HL-60 (cell line): ENCODE results near the gene THRB.

Source experiments
- POLR2AphosphoS5 ChIP-seq: IDR thresholded peaks from 2 replicates; pipeline ENCODE4 v1.6.1; 2012; ENCODE audit warnings: low read depth
- SPI1 ChIP-seq: IDR thresholded peaks from 2 replicates; pipeline ENCODE4 v1.6.1; 2012; ENCODE audit warnings: low read depth, mild to moderate bottlenecking, borderline replicate concordance
- TF ChIP-seq, protein P1 (sequence below): IDR thresholded peaks from one replicate; pipeline ENCODE4 v1.5.1; 2011; ENCODE audit warnings: low read length, control low read depth, inconsistent platforms; ENCODE audit not compliant: insufficient read depth
- TF ChIP-seq, protein P2 (sequence below): IDR thresholded peaks from 2 replicates; pipeline ENCODE4 v1.6.1; 2012; ENCODE audit warnings: low read depth; ENCODE audit not compliant: insufficient replicate concordance

DNA sequence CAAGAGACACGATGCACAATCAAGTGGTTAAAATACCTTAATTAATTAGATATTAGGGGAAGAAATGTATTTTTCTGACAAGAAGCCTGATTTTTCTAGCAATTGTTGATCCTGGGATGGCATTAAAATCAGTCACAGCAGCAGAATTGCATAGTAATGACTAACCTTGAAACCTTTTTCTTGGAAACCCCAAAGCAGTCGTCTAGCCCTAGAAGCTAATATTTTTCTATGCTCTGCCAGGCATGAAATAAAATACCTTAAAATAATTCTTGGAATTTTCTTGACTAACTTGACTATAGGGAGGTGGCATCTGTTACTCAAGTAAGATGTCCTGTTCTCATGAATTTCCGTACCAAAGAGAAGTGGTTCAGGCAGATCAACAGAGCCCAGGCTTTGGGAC, 204.1 kb downstream of the THRB start:
- TF ChIP-seq, protein P1, sequence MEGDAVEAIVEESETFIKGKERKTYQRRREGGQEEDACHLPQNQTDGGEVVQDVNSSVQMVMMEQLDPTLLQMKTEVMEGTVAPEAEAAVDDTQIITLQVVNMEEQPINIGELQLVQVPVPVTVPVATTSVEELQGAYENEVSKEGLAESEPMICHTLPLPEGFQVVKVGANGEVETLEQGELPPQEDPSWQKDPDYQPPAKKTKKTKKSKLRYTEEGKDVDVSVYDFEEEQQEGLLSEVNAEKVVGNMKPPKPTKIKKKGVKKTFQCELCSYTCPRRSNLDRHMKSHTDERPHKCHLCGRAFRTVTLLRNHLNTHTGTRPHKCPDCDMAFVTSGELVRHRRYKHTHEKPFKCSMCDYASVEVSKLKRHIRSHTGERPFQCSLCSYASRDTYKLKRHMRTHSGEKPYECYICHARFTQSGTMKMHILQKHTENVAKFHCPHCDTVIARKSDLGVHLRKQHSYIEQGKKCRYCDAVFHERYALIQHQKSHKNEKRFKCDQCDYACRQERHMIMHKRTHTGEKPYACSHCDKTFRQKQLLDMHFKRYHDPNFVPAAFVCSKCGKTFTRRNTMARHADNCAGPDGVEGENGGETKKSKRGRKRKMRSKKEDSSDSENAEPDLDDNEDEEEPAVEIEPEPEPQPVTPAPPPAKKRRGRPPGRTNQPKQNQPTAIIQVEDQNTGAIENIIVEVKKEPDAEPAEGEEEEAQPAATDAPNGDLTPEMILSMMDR, result no peak
- no peak for TF ChIP-seq POLR2AphosphoS5
- TF ChIP-seq, protein P2, sequence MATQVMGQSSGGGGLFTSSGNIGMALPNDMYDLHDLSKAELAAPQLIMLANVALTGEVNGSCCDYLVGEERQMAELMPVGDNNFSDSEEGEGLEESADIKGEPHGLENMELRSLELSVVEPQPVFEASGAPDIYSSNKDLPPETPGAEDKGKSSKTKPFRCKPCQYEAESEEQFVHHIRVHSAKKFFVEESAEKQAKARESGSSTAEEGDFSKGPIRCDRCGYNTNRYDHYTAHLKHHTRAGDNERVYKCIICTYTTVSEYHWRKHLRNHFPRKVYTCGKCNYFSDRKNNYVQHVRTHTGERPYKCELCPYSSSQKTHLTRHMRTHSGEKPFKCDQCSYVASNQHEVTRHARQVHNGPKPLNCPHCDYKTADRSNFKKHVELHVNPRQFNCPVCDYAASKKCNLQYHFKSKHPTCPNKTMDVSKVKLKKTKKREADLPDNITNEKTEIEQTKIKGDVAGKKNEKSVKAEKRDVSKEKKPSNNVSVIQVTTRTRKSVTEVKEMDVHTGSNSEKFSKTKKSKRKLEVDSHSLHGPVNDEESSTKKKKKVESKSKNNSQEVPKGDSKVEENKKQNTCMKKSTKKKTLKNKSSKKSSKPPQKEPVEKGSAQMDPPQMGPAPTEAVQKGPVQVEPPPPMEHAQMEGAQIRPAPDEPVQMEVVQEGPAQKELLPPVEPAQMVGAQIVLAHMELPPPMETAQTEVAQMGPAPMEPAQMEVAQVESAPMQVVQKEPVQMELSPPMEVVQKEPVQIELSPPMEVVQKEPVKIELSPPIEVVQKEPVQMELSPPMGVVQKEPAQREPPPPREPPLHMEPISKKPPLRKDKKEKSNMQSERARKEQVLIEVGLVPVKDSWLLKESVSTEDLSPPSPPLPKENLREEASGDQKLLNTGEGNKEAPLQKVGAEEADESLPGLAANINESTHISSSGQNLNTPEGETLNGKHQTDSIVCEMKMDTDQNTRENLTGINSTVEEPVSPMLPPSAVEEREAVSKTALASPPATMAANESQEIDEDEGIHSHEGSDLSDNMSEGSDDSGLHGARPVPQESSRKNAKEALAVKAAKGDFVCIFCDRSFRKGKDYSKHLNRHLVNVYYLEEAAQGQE, result no peak
- TF ChIP-seq SPI1, result no peak
